T-helper 22 cell (primary cell): ENCODE measurements around the gene ZSCAN31.
"Not testable (repeated sequence)": the region's sequence is repeated elsewhere in the genome, so short reads cannot be mapped to it uniquely, and the experiment has no call there.

Experiments used
- DNase-seq: peaks from one replicate; pipeline ENCODE4 v3.0.0-alpha.2; 2020; ENCODE audit warnings: low read depth

The ZSCAN31 gene

GRCh38 chr6:28317866-28318265 lies 18.1 kb downstream of the ZSCAN31 start:
- DNase-seq = not testable (repeated sequence)

- DNase-seq = no peak
These were observed 20.3 kb downstream of the ZSCAN31 start for GRCh38 chr6:28315628-28316027.

- DNase-seq = no peak
These were observed 23.0 kb downstream of the ZSCAN31 start for GRCh38 chr6:28312939-28313338.

DNA sequence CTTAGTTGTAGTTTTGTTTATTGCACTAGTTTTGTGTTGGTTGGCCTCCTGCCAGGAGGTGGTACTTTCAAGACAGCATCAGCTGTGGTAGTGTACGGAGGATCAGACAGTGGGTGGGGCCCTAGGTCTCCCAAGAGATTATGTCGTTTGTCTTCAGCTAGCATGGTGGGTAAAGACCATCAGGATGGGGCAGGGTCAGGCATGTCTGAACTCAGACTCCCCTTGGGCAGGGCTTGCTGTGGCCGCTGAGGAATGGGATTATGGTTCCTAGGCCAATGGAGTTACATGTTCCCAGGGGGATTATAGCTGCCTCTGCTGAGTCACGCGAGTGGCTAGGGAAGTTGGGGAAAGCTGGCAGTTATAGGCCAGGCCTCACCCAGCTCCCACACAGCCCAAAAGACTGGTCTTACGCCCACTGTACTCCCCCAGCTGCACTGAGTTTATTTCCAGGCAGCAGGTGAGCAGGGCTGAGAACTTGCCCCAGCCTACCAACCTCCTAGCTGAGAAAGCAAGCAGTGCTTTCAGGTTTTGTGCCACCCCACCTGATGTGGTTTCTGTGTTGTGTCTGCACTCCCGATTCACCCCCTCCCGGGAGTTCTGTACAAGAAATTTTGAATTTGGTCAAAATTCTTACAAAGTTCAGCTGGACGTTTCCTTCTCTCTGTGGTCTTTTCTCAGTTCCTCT lies 24.7 kb downstream of the ZSCAN31 start:
- no peak for DNase-seq

DNA sequence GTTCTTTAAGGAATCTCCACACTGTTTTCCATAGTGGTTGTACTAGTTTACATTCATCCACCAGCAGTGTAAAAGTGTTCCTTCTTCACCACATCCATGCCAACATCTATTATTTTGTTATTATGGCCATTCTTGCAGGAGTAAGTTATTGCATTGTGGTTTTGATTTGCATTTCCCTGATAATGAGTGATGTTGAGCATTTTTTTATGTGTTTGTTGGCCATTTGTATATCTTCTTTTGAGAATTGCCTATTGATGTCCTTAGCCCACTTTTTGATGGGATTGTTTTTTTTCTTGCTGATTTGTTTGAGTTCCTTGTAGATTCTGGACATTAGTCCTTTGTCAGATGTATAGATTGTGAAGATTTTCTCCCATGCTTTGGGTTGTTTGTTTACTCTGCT lies 29.6 kb downstream of the ZSCAN31 start:
- DNase-seq = not testable (repeated sequence)

DNA sequence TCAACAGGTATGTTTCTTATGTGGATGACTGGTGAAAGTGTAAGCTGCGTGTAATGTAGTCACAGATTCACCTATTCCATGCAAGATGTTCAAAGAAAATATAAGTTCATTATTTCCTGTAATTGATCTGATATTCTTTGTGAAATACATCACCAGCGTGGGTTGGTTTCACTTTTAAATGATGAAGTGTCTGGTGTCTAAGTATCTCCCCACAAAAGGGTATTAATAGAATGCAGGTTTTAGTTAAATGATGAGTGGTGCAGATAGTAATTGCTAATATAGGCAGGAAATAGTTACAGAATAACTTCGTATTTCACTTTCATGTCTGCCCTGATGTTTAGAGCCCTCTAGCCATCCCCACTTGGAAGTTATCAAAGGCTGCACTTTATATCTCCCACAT lies 32.4 kb downstream of the ZSCAN31 start:
- no peak for DNase-seq

DNA sequence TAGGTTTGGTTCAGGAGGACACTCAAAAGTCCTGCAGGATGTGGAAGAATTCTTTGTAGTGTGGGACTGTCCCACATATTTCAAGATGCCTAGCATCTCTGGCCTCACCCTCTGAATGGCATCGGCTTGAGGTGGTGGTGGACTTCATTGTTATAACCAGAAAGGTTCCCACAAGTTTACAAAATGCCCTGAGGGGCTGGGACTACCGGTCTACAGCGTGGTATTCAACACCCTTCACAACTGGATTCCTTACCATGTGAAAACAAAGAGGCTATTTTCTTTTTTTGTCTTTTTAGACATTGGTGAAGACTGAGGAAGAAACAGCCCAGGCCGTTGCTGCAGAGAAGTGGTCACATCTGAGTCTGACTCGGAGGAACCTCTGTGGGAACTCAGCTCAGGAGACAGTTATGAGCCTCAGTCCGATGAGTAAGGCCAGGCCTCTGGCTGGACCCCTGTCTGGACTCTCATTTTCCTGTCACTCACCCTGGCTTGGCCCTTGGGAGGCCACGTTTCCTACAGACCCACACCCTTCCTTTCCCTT lies 39.4 kb downstream of the ZSCAN31 start:
- no peak for DNase-seq

- no peak for DNase-seq
These were observed 40.6 kb downstream of the ZSCAN31 start for GRCh38 chr6:28295326-28295725.

GRCh38 chr6:28291573-28291972 lies 44.4 kb downstream of the ZSCAN31 start:
- no peak for DNase-seq

DNA sequence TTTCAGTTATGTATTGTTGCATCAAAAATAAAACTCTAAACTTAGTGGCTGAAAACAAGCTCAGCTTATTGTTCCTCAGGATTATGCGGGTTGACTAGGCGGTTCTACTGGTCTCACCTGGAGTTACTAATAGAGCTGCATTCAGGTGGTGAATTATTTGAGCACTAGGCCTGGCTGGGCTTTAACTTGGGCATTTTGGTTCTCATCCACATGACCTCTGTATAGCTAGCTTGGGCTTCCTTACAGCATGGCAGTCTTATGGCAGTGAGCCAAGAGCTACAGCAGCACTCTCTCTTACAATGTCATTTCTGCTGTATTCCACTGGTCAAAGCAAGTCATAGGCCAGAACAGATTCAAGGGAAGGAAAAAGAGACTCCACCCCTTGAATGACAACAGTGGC lies 53.0 kb downstream of the ZSCAN31 start:
- no peak for DNase-seq

GRCh38 chr6:28281288-28282064 lies 54.5 kb downstream of the ZSCAN31 start, which contains the start of gene PGBD1:
TSS of gene PGBD1 (plus strand) at chr6:28281572. CDS start at chr6:28283814, 2,242 bp downstream.
- DNase-seq = no peak

- no peak for DNase-seq
These were observed 55.2 kb downstream of the ZSCAN31 start for GRCh38 chr6:28280595-28281287.

DNA sequence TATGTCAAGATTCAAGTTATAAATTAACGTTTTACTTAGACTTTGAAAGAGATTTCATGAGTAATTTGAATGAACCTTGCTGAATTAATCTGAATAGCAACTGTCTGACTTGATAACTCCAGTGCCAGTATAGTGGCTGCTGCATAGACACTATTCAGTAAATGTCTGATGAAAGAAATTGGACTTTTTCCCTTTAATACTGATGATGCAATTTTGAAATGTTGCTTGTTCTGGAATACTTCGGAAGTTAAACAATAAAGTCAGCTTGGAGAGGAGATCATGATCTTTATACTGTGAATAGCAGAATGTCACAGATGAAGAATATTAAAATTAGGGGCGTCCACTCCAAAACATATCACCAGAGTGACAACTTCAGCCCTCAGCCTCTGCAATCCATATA lies 58.2 kb downstream of the ZSCAN31 start:
- no peak for DNase-seq

DNA sequence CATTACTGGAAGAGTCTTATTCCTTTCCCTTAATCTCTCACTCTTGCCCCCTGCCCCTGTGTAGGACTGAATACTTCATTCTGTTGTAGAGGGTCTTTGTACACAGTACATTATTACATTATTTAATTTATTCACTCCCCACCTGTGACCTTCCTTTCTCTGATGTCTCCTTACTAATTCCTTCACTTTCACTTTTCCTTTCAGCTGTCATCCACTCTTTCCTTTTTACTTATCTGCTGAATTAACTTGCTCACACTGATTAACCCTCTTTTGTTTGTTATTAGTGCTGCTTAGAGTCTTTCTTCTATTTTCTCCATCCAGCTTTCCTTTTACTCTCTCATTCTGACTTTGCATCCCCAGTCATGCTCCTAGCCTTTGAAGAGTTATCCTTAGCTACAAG lies 61.1 kb downstream of the ZSCAN31 start:
- no peak for DNase-seq
